DND-41 (cell line): ENCODE measurements around the gene CAPN15.

Experiments
- CTCF ChIP-seq: IDR thresholded peaks from 2 replicates; pipeline ENCODE4 v1.5.1; 2012; ENCODE audit warnings: borderline replicate concordance, low read length, moderate library complexity, mild to moderate bottlenecking; ENCODE audit not compliant: poor library complexity, severe bottlenecking; ENCODE audit errors: extremely low read depth
- EZH2 ChIP-seq: IDR thresholded peaks from 3 replicates; pipeline ENCODE4 v1.6.1; 2012; ENCODE audit warnings: borderline replicate concordance, low read depth, mild to moderate bottlenecking, moderate library complexity, low read length, inconsistent platforms; ENCODE audit not compliant: severe bottlenecking

- no peak for TF ChIP-seq CTCF
- TF ChIP-seq EZH2 = no peak
These were observed 61.1 kb downstream of the CAPN15 start for GRCh38 chr16:588639-588888.
